ENCODE measurements around the gene TMEM121. TPM values are rescaled to one million over a fixed set of nuclear protein-coding genes. Genes with fewer than 3 reads are reported as not detected.

Gene TMEM121
- total and polyA plus RNA-seq, 2 of the 4 experiments (the other 2 are of a cell fraction) = 2.7 to 6.3 TPM

GRCh38 chr14:105494606-105494929, 31.8 kb upstream of the TMEM121 start:
- no peak for TF ChIP-seq RAD21 (IDR thresholded peaks at IDR 0.05; ENCODE audit: low read length)
- no peak for TF ChIP-seq RFX5 (IDR thresholded peaks at IDR 0.05; ENCODE audit: low read depth, low read length)
- no peak for TF ChIP-seq FOS (IDR thresholded peaks at IDR 0.05; ENCODE audit: low read depth, low read length)
- TF ChIP-seq POLR2A (IDR thresholded peaks at IDR 0.05; ENCODE audit: low read depth, low read length) = no peak
- TF ChIP-seq MXI1 (IDR thresholded peaks at IDR 0.05; ENCODE audit: borderline replicate concordance, low read depth, low read length) = no peak
- no peak for TF ChIP-seq NFE2L2 (IDR thresholded peaks at IDR 0.05; ENCODE audit: low read depth, low read length)
- TF ChIP-seq CHD1 (IDR thresholded peaks at IDR 0.05; ENCODE audit: low read depth, low read length) = no peak
- TF ChIP-seq BHLHE40 (IDR thresholded peaks at IDR 0.05; ENCODE audit: low read depth, low read length) = no peak
- TF ChIP-seq CEBPB (IDR thresholded peaks at IDR 0.05; ENCODE audit: low read depth, low read length) = no peak
- no peak for TF ChIP-seq MAFK (IDR thresholded peaks at IDR 0.05; ENCODE audit: low read depth, low read length)
- H3K23ac ChIP-seq (ENCODE audit: low read depth, low read length) = no peak overlapping the region
- H4K8ac ChIP-seq (ENCODE audit: low read depth in 2 of 2, low read length in 2 of 2) = no peak overlapping the region
- H2AK9ac ChIP-seq (replicated peaks; ENCODE audit: low read depth, low read length, poor library complexity) = no peak overlapping the region
- peaks cover 0 to 5% of the 10 kb centered on the region in 2 experiments; a peak in 1 of 4 replicates for H3K79me1 ChIP-seq (ENCODE audit: low read depth in 1 of 2, low read length in 2 of 2)
- H3K4me1 ChIP-seq (ENCODE audit: control insufficient read depth, insufficient read depth, low read length) = 0 out of 2 replicates have a peak, but pooled peaks cover 2% of the 10 kb centered on the region
- in situ Hi-C loops (cut with MboI; ENCODE audit: low sequenced_read_pairs) (no loop called here), dilution Hi-C loops (cut with HindIII; ENCODE audit: low sequenced_read_pairs, unreplicated experiment) (no loop called here), intact Hi-C loops (cut with micrococcal nuclease) (loop anchor here (5.0 kb wide), 1 partner anchor 33 kb away; the partner anchor contains the start of gene TMEM121)
- ChIA-PET CTCF (no interaction called here), POLR2A (ENCODE audit: unreplicated experiment) (no interaction called here)
- no peak overlapping the region for H2BK20ac ChIP-seq (ENCODE audit: low read depth, low read length)
- DNase-seq (no peak), ATAC-seq (ENCODE audit: low read depth) (no peak)
- WGBS, 2 experiments (ENCODE audit: extremely low coverage in 2 of 2, insufficient read length in 1 of 2) = no CpG with 5 or more reads among the region's 6 CpGs
- no peak overlapping the region for H2AK5ac ChIP-seq (ENCODE audit: low read depth, low read length)
- H4K20me1 ChIP-seq (ENCODE audit: insufficient read depth, low read length) = 0 out of 2 replicates have a peak, but pooled peaks cover 6% of the 10 kb centered on the region
- H3K4me2 ChIP-seq (ENCODE audit: low read depth, low read length) = no peak overlapping the region
- no TSS peak for BruUV-seq (replicated peaks)
- peaks cover 6% of the 10 kb centered on the region; the same call in 1 of the 2 replicates for H3K9me1 ChIP-seq (ENCODE audit: insufficient read depth, low read length)
- H2AFZ ChIP-seq (replicated peaks; ENCODE audit: low read length, poor library complexity) = no peak overlapping the region
- no peaks in the 10 kb centered on the region for H3K36me3 ChIP-seq (ENCODE audit: control insufficient read depth, insufficient read depth, low read length)
- H3K14ac ChIP-seq (replicated peaks; ENCODE audit: low read depth, low read length) = no peak overlapping the region
- no peak overlapping the region for H2BK120ac ChIP-seq (ENCODE audit: low read depth, low read length)
- H3K56ac ChIP-seq (ENCODE audit: extremely low read depth, insufficient read depth, low read length) = no peak overlapping the region
- no peak overlapping the region for H3K4me3 ChIP-seq (ENCODE audit: insufficient read depth, low read depth, low read length)
- H3K18ac ChIP-seq (ENCODE audit: low read depth, low read length) = no peak overlapping the region
- H3K27ac ChIP-seq (ENCODE audit: insufficient read depth, low read length) = no peak overlapping the region
- H2BK15ac ChIP-seq (ENCODE audit: low read depth, low read length) = no peak overlapping the region
- no peak overlapping the region for H2BK5ac ChIP-seq (ENCODE audit: low read depth, low read length, poor library complexity, severe bottlenecking)
- H4K5ac ChIP-seq (ENCODE audit: low read depth, low read length) = no peak overlapping the region
- no peak overlapping the region for H3K9ac ChIP-seq (ENCODE audit: low read depth, low read length)
- H3K4ac ChIP-seq (ENCODE audit: low read depth, low read length) = no peak overlapping the region
- H4K91ac ChIP-seq (ENCODE audit: insufficient read depth, low read depth, low read length) = no peak overlapping the region
- H3K27me3 ChIP-seq (ENCODE audit: control insufficient read depth, insufficient read depth, low read length) = no peaks in the 10 kb centered on the region
- no peaks in the 10 kb centered on the region for H3K9me3 ChIP-seq (ENCODE audit: control insufficient read depth, insufficient read depth, low read length)

Data from IMR-90 (cell line).